H1 (cell line): Measurements from ENCODE around the gene HACD2.

Experiments
- ATF3 ChIP-seq: IDR thresholded peaks from 2 replicates; pipeline ENCODE4 v1.6.1; 2011; ENCODE audit warnings: low read depth, mild to moderate bottlenecking, low read length; ENCODE audit not compliant: insufficient read depth
- CTCF ChIP-seq, 3 experiments: IDR thresholded peaks; 1 replicate in 2 of 3; 2 replicates in 1 of 3; pipeline versions ENCODE4 v1.5.1 to v1.6.1; 2011; ENCODE audit warnings: low read length in 3 of 3, mild to moderate bottlenecking in 3 of 3, inconsistent platforms in 2 of 3, low read depth in 1 of 3, moderate library complexity in 1 of 3; ENCODE audit not compliant: insufficient read depth in 1 of 3; ENCODE audit errors: control extremely low read depth in 1 of 3
- EP300 ChIP-seq, 2 experiments: IDR thresholded peaks; 1 replicate in 1 of 2; 2 replicates in 1 of 2; pipeline ENCODE4 v1.6.1; 2011 to 2012; ENCODE audit warnings: low read depth in 2 of 2, low read length in 2 of 2, mild to moderate bottlenecking in 2 of 2, borderline replicate concordance in 1 of 2, inconsistent platforms in 1 of 2, moderate library complexity in 1 of 2
- EZH2 ChIP-seq: fragments of 200-600 bp; sonication (generic); IDR thresholded peaks from 2 replicates; pipeline ENCODE4 v1.7.1; 2012; ENCODE audit warnings: low read depth, mild to moderate bottlenecking, moderate library complexity, low read length, inconsistent platforms; ENCODE audit not compliant: severe bottlenecking
- GTF2F1 ChIP-seq: IDR thresholded peaks from 2 replicates; pipeline ENCODE4 v1.6.1; 2012; ENCODE audit warnings: low read depth, low read length, improper control_type of control experiment, borderline replicate concordance
- HDAC6 ChIP-seq: IDR thresholded peaks from one replicate; pipeline ENCODE4 v1.7.1; 2012; ENCODE audit warnings: low read depth, mild to moderate bottlenecking, inconsistent platforms, low read length, moderate library complexity
- KDM1A ChIP-seq: fragments of 200-600, 300-600 bp; sonication (generic); IDR thresholded peaks from 2 replicates; pipeline ENCODE4 v1.7.1; 2016; ENCODE audit warnings: mild to moderate bottlenecking, low read length, borderline replicate concordance
- MAFK ChIP-seq: IDR thresholded peaks from 2 replicates; pipeline ENCODE4 v1.6.1; 2012; ENCODE audit warnings: low read depth, mild to moderate bottlenecking, improper control_type of control experiment, low read length
- MAX ChIP-seq: IDR thresholded peaks from 2 replicates; pipeline ENCODE4 v1.6.1; 2012; ENCODE audit warnings: inconsistent platforms
- POLR2A ChIP-seq, 2 experiments: IDR thresholded peaks; 1 replicate in 1 of 2; 2 replicates in 1 of 2; pipeline ENCODE4 v1.6.1; 2011; ENCODE audit warnings: low read depth in 2 of 2, low read length in 2 of 2, mild to moderate bottlenecking in 2 of 2; ENCODE audit errors: control extremely low read depth in 1 of 2
- SIN3A ChIP-seq, 2 experiments: IDR thresholded peaks in 1 of 2; conservative IDR thresholded peaks in 1 of 2; 2 replicates each; pipeline ENCODE4 v1.6.1; 2011 to 2012; ENCODE audit warnings: low read length in 2 of 2, improper control_type of control experiment in 1 of 2, low read depth in 1 of 2, mild to moderate bottlenecking in 1 of 2
- SRF ChIP-seq: IDR thresholded peaks from 2 replicates; pipeline ENCODE4 v1.6.1; 2011; ENCODE audit warnings: mild to moderate bottlenecking, low read depth, low read length, moderate library complexity
- TEAD4 ChIP-seq: IDR thresholded peaks from 2 replicates; pipeline ENCODE4 v1.6.1; 2012; ENCODE audit warnings: low read depth, low read length, inconsistent platforms, mixed read lengths
- YY1 ChIP-seq: IDR thresholded peaks from 2 replicates; pipeline ENCODE4 v1.6.1; 2011; ENCODE audit warnings: low read depth, mild to moderate bottlenecking, low read length

GRCh38 chr3:123543950-123544349 is 40.9 kb downstream of the HACD2 start:
- TF ChIP-seq POLR2A (IDR thresholded peaks at IDR 0.05; ENCODE audit: control extremely low read depth in 1 of 2, low read depth in 2 of 2, low read length in 2 of 2) = no peak
- TF ChIP-seq SIN3A (conservative IDR thresholded peaks at IDR 0.05 in 1 of 2, IDR thresholded peaks at IDR 0.05 in 1 of 2; ENCODE audit: low read depth in 1 of 2, low read length in 2 of 2) = no peak
- no peak for TF ChIP-seq EZH2
- no peak for TF ChIP-seq KDM1A
- no peak for TF ChIP-seq EP300 (IDR thresholded peaks at IDR 0.05; ENCODE audit: borderline replicate concordance in 1 of 2, low read depth in 2 of 2, low read length in 2 of 2)
- no peak for TF ChIP-seq CTCF (IDR thresholded peaks at IDR 0.05; ENCODE audit: control extremely low read depth in 1 of 3, insufficient read depth in 1 of 3, low read depth in 1 of 3, low read length in 3 of 3)
- TF ChIP-seq SRF = no peak
- TF ChIP-seq MAFK = no peak
- no peak for TF ChIP-seq ATF3
- TF ChIP-seq HDAC6 = no peak
- no peak for TF ChIP-seq TEAD4
- TF ChIP-seq GTF2F1 = no peak
- TF ChIP-seq YY1 = no peak
- no peak for TF ChIP-seq MAX
